Stimulated activated memory B cell treated with anti-CD40 and anti-IgM and Interleukin-4, amounts not matched to agents 10 μg/mL and 1 μg/mL and 100 μg/mL, for 72 hours (primary cell): ENCODE measurements around the gene TMEM232.

Experiments used
- ATAC-seq: fragments of 150-1000 bp; cut with Tn5 transposase; 2 replicates; pipeline ENCODE4 v1.10.0; 2021
- H3K27ac Mint-ChIP-seq: one replicate; pipeline ENCODE4 v1.8.0; 2022; ENCODE audit warnings: mild to moderate bottlenecking, mixed read lengths
- H3K27me3 Mint-ChIP-seq: one replicate; pipeline ENCODE4 v1.8.0; 2022; ENCODE audit warnings: mixed read lengths
- H3K36me3 Mint-ChIP-seq: one replicate; pipeline ENCODE4 v1.8.0; 2022; ENCODE audit warnings: mixed read lengths
- H3K4me1 Mint-ChIP-seq: one replicate; pipeline ENCODE4 v1.8.0; 2022; ENCODE audit warnings: mixed read lengths
- H3K4me3 Mint-ChIP-seq: one replicate; pipeline ENCODE4 v1.8.0; 2022; ENCODE audit warnings: mild to moderate bottlenecking, moderate library complexity, mixed read lengths
- H3K9me3 Mint-ChIP-seq: one replicate; pipeline ENCODE4 v1.8.0; 2022; ENCODE audit warnings: mixed read lengths

Gene TMEM232

GRCh38 chr5:110377361-110377760, 349.1 kb downstream of the TMEM232 start:
- no peaks in the 10 kb centered on the region for H3K36me3 Mint-ChIP-seq
- no peak overlapping the region for H3K4me3 Mint-ChIP-seq
- no peaks in the 10 kb centered on the region for H3K9me3 Mint-ChIP-seq
- no peak for ATAC-seq
- no peaks in the 10 kb centered on the region for H3K27me3 Mint-ChIP-seq
- no peak overlapping the region for H3K27ac Mint-ChIP-seq
- H3K4me1 Mint-ChIP-seq = peaks cover under 1% of the 10 kb centered on the region

- no peak for ATAC-seq
- no peaks in the 10 kb centered on the region for H3K27me3 Mint-ChIP-seq
- peaks cover 10% of the 10 kb centered on the region for H3K4me1 Mint-ChIP-seq
- no peaks in the 10 kb centered on the region for H3K9me3 Mint-ChIP-seq
- no peak overlapping the region for H3K4me3 Mint-ChIP-seq
- no peaks in the 10 kb centered on the region for H3K36me3 Mint-ChIP-seq
- H3K27ac Mint-ChIP-seq = no peak overlapping the region
Observed at GRCh38 chr5:110376281-110376951, 350.1 kb downstream of the TMEM232 start.

- H3K36me3 Mint-ChIP-seq = no peaks in the 10 kb centered on the region
- no peaks in the 10 kb centered on the region for H3K27me3 Mint-ChIP-seq
- peaks cover 18% of the 10 kb centered on the region for H3K4me1 Mint-ChIP-seq
- H3K9me3 Mint-ChIP-seq = no peaks in the 10 kb centered on the region
- peak; percentile 88 for ATAC-seq
- H3K27ac Mint-ChIP-seq = peak overlapping the region; percentile 87
- peak overlapping the region; percentile 54 for H3K4me3 Mint-ChIP-seq
Observed at GRCh38 chr5:110371725-110372041, 354.8 kb downstream of the TMEM232 start.

- Mint-ChIP-seq H3K4me3 (peak overlapping the region; percentile 54), H3K27ac (peak overlapping the region; percentile 87), H3K9me3 (no peaks in the 10 kb centered on the region), H3K36me3 (no peaks in the 10 kb centered on the region), H3K27me3 (no peaks in the 10 kb centered on the region), H3K4me1 (peaks cover 18% of the 10 kb centered on the region)
- peak; percentile 44 for ATAC-seq
Observed at GRCh38 chr5:110371011-110371724, 355.3 kb downstream of the TMEM232 start.
